WERI-Rb-1 (cell line): ENCODE measurements around the gene GRIN2A.

Experiments used
- DNase-seq: peaks from one replicate; pipeline ENCODE4 v3.0.0-alpha.2; 2020
- H3K27ac ChIP-seq: fragments of 250-450 bp; sonication (Bioruptor Pico); 2 replicates; pipeline ENCODE4 v1.5.1; 2020; ENCODE audit warnings: mild to moderate bottlenecking, moderate library complexity
- H3K27me3 ChIP-seq: fragments of 250-450 bp; sonication (Bioruptor Pico); 2 replicates; pipeline ENCODE4 v1.5.1; 2021; ENCODE audit warnings: mild to moderate bottlenecking, low read depth, moderate library complexity; ENCODE audit not compliant: insufficient read depth, severe bottlenecking
- H3K36me3 ChIP-seq: fragments of 250-450 bp; sonication (Bioruptor Pico); 2 replicates; pipeline ENCODE4 v1.5.1; 2020; ENCODE audit warnings: mild to moderate bottlenecking, moderate library complexity
- H3K4me3 ChIP-seq: 2 replicates; pipeline ENCODE4 v1.5.1; 2011; ENCODE audit warnings: low read depth, mild to moderate bottlenecking, control low read depth, low read length
- H3K9me3 ChIP-seq: fragments of 250-450 bp; sonication (Bioruptor Pico); 2 replicates; pipeline ENCODE4 v1.5.1; 2021; ENCODE audit warnings: mild to moderate bottlenecking, moderate library complexity; ENCODE audit not compliant: severe bottlenecking
- TF ChIP-seq, protein P1 (sequence below): IDR thresholded peaks from 2 replicates; pipeline ENCODE4 v1.5.1; 2011; ENCODE audit warnings: low read depth, mild to moderate bottlenecking, control low read depth, inconsistent platforms, low read length

GRIN2A gene

DNA sequence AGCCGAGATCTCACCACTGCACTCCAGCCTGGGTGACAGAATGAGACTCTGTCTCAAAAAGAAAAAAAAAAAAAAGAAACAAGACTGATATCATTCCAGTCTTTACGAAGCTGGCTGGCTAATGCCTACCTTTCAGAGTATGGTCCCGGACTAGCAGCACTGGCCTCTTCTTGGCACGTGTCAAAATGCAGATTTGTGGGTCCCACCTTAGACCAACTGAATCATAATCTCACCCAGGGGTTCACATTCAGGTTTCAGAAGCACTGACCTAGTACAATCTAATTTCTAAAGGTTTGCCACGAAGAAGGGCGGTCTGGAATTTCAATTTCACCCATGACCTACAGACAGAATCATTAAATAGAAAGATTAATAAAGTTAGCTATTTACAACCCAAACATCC is 43.4 kb upstream of the GRIN2A start:
- no peaks in the 10 kb centered on the region for H3K9me3 ChIP-seq
- H3K27me3 ChIP-seq, result peaks cover 10% of the 10 kb centered on the region
- TF ChIP-seq, protein P1, sequence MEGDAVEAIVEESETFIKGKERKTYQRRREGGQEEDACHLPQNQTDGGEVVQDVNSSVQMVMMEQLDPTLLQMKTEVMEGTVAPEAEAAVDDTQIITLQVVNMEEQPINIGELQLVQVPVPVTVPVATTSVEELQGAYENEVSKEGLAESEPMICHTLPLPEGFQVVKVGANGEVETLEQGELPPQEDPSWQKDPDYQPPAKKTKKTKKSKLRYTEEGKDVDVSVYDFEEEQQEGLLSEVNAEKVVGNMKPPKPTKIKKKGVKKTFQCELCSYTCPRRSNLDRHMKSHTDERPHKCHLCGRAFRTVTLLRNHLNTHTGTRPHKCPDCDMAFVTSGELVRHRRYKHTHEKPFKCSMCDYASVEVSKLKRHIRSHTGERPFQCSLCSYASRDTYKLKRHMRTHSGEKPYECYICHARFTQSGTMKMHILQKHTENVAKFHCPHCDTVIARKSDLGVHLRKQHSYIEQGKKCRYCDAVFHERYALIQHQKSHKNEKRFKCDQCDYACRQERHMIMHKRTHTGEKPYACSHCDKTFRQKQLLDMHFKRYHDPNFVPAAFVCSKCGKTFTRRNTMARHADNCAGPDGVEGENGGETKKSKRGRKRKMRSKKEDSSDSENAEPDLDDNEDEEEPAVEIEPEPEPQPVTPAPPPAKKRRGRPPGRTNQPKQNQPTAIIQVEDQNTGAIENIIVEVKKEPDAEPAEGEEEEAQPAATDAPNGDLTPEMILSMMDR, result no peak
- no peak overlapping the region for H3K4me3 ChIP-seq
- no peak for DNase-seq
- H3K27ac ChIP-seq, result no peak overlapping the region
- no peaks in the 10 kb centered on the region for H3K36me3 ChIP-seq

- Histone ChIP-seq H3K4me3 (no peak overlapping the region), H3K27me3 (peaks cover 10% of the 10 kb centered on the region), H3K27ac (no peak overlapping the region), H3K9me3 (no peaks in the 10 kb centered on the region), H3K36me3 (no peaks in the 10 kb centered on the region)
- TF ChIP-seq, protein P1, result no peak
- no peak for DNase-seq
Observed at GRCh38 chr16:10224850-10225249, 42.6 kb upstream of the GRIN2A start.

DNA sequence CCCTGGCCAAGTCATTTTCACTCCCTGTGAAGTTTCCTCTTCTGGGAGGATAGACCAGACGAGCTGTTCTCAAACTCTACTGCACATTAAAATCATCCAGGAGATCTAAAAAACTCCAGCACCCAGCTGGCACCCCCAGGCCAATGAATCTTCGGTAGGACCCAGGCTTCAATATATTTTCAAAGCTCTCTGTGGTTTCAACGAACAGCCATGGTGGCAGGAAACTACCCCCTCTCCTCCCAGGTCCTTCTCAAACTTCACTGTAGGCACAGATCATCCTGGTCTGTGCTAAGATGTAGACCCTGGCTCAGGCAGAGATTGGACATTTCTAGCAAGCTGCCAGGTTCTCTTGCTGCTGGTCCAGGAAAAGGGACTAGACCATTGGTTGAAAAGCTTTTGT is 38.7 kb upstream of the GRIN2A start:
- TF ChIP-seq, protein P1, result no peak
- H3K4me3 ChIP-seq, result no peak overlapping the region

DNA sequence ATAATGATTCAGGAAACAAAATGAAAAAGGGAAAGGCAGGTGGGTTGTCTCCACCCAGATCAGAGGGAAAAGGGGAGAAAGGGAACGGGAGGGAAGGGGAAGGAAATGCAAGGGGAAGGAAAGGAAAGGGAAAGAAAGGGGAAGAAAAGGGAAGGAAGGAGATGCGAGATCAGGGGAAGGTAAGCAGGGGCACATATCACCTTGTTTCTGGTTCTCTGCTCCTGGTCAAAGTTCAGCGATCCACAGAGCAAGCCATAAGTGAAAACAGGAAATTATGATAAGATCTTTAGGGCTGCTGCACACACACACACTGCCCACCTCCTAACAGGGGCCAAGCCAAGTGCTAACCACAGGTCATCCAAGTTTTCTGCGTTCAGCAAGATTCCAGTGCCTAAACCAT is 37.5 kb upstream of the GRIN2A start:
- TF ChIP-seq, protein P1, result no peak
- Histone ChIP-seq H3K27ac (no peak overlapping the region), H3K9me3 (no peaks in the 10 kb centered on the region)

More for the DNA sequence above, 38.7 kb upstream of the GRIN2A start:
- Histone ChIP-seq H3K36me3 (no peaks in the 10 kb centered on the region), H3K27ac (no peak overlapping the region), H3K27me3 (peaks cover 10% of the 10 kb centered on the region), H3K9me3 (no peaks in the 10 kb centered on the region)
- DNase-seq, result no peak

DNA sequence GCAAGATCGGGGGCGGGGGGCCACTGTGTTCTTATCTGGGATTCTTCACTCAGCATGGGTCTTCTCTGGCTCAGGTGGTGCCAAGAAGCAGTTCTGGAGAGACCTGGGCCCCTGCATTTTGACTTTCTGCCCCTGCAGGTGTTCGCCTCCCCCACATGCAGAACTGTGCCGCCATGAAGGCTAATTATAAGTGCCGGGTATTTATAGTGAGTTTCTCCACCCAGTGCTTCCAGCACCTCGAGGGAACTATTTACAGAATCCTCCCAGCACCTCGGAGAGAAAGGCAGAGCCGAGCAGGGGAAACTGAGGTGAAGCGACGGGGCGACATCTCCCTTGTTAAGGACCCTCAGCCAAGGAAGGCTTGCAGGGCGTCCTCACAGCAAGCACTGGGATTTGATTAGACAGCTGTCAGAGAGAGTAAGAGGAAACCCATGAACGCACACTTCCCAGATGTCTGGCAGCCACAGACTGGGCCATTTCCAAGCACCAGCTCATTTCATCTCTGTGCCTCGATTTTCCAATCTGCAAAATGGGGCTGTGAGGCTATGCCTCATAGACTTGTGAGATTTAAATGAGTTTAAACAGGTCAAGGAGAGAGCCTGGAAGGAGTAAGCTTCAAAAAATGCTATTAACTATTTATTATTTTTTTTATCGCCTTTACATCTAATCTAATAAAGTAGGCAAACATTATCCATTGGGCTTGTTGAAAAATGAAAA is 36.4 kb upstream of the GRIN2A start:
- no peak for DNase-seq
- no peak overlapping the region for H3K4me3 ChIP-seq
- TF ChIP-seq, protein P1, result no peak
- H3K9me3 ChIP-seq, result no peaks in the 10 kb centered on the region
- H3K27me3 ChIP-seq, result peaks cover 10% of the 10 kb centered on the region
- no peak overlapping the region for H3K27ac ChIP-seq
- no peaks in the 10 kb centered on the region for H3K36me3 ChIP-seq

More for the DNA sequence above, 37.5 kb upstream of the GRIN2A start:
- DNase-seq, result no peak
- Histone ChIP-seq H3K36me3 (no peaks in the 10 kb centered on the region), H3K4me3 (no peak overlapping the region), H3K27me3 (peaks cover 10% of the 10 kb centered on the region)

- Histone ChIP-seq H3K27ac (no peak overlapping the region), H3K27me3 (no peaks in the 10 kb centered on the region), H3K36me3 (no peaks in the 10 kb centered on the region), H3K4me3 (no peak overlapping the region), H3K9me3 (no peaks in the 10 kb centered on the region)
- TF ChIP-seq, protein P1, result no peak
- no peak for DNase-seq
Observed at GRCh38 chr16:10213748-10214147, 31.5 kb upstream of the GRIN2A start.
